K562 (cell line): ENCODE data around the gene ZNF485. TPM values are rescaled to one million over a fixed set of nuclear protein-coding genes. Genes with fewer than 3 reads are reported as not detected.
A peak's percentile ranks its signal among the peaks of the same experiment; 100 is the strongest.

Experiments
- CBFB ChIP-seq: sonication (generic); formaldehyde crosslinking; IDR thresholded peaks from 2 replicates; pipeline ENCODE4 v1.4.0; 2020; ENCODE audit warnings: mild to moderate bottlenecking, missing genetic modification reagents
- DIDO1 ChIP-seq: fragments of 450-650 bp; IDR thresholded peaks from 2 replicates; pipeline ENCODE4 v1.6.1; 2016; ENCODE audit warnings: low read depth, missing biosample characterization, missing genetic modification characterization
- HDAC2 ChIP-seq: fragments of 450-650 bp; IDR thresholded peaks from 2 replicates; pipeline ENCODE4 v1.6.1; 2016; ENCODE audit warnings: mild to moderate bottlenecking
- KLF1 ChIP-seq: fragments of 450-650 bp; IDR thresholded peaks from 2 replicates; pipeline ENCODE4 v1.6.1; 2016; ENCODE audit warnings: missing genetic modification characterization, missing compliant biosample characterization
- MCM3 ChIP-seq: fragments of 450-650 bp; IDR thresholded peaks from 2 replicates; pipeline ENCODE4 v1.6.1; 2016
- NELFE ChIP-seq: IDR thresholded peaks from 2 replicates; pipeline ENCODE4 v1.6.1; 2011; ENCODE audit warnings: mild to moderate bottlenecking; ENCODE audit not compliant: insufficient read depth, insufficient read length
- RBM14 ChIP-seq: fragments of 200-400 bp; formaldehyde crosslinking; IDR thresholded peaks from 2 replicates; pipeline ENCODE4 v1.6.1; 2018; ENCODE audit warnings: low read depth, mild to moderate bottlenecking, low read length, moderate library complexity, borderline replicate concordance; ENCODE audit not compliant: insufficient read depth
- SMAD2 ChIP-seq: fragments of 150-350 bp; IDR thresholded peaks from 2 replicates; pipeline ENCODE4 v1.6.1; 2014; ENCODE audit warnings: low read depth, mild to moderate bottlenecking, low read length
- SREBF2 ChIP-seq: sonication (generic); formaldehyde crosslinking; IDR thresholded peaks from 2 replicates; pipeline ENCODE4 v1.4.0; 2020; ENCODE audit warnings: mild to moderate bottlenecking, missing genetic modification reagents
- TCF7L2 ChIP-seq: fragments of 150-350 bp; IDR thresholded peaks from 2 replicates; pipeline ENCODE4 v1.6.1; 2016; ENCODE audit warnings: low read depth, mild to moderate bottlenecking, low read length, moderate library complexity
- TRIM24 ChIP-seq, 2 experiments: fragments of 450-650 bp; IDR thresholded peaks; 2 replicates each; pipeline ENCODE4 v1.6.1; 2016
- ZBTB17 ChIP-seq: fragments of 450-650 bp; formaldehyde crosslinking; IDR thresholded peaks from 2 replicates; pipeline ENCODE4 v1.4.0; 2020; ENCODE audit warnings: mild to moderate bottlenecking
- ZC3H8 ChIP-seq: fragments of 450-650 bp; IDR thresholded peaks from 2 replicates; pipeline ENCODE4 v1.6.1; 2017
- ZFP1 ChIP-seq: fragments of 450-650 bp; formaldehyde crosslinking; IDR thresholded peaks from 2 replicates; pipeline ENCODE4 v1.4.0; 2020; ENCODE audit warnings: mild to moderate bottlenecking, mixed read lengths
- ZKSCAN1 ChIP-seq: fragments of 150-350 bp; IDR thresholded peaks from 2 replicates; pipeline ENCODE4 v1.6.1; 2016; ENCODE audit warnings: low read depth, low read length
- ZNF143 ChIP-seq: sonication (generic); formaldehyde crosslinking; IDR thresholded peaks from 2 replicates; pipeline ENCODE4 v1.9.0; 2022; ENCODE audit warnings: mild to moderate bottlenecking, missing genetic modification reagents
- ZNF699 ChIP-seq: fragments of 250-450 bp; sonication (Bioruptor Pico); IDR thresholded peaks from 2 replicates; pipeline ENCODE4 v1.8.0; 2021; ENCODE audit warnings: mild to moderate bottlenecking, moderate library complexity; ENCODE audit not compliant: insufficient replicate concordance
- ZNF75A ChIP-seq: fragments of 450-650 bp; formaldehyde crosslinking; IDR thresholded peaks from 2 replicates; pipeline ENCODE4 v1.4.0; 2020; ENCODE audit warnings: mild to moderate bottlenecking
- ZSCAN29 ChIP-seq: fragments of 450-650 bp; IDR thresholded peaks from 2 replicates; pipeline ENCODE4 v1.6.1; 2017
- polyA plus RNA-seq, 8 experiments: library from polyadenylated mRNA; depleted of rRNA in 4 of 8; stranded (reverse) in 5 of 8; unstranded in 3 of 8; fragments of >200 nt; fragmentation: Nextera tagmentation in 2 of 8; fragmentation: Illumina TruSeq in 1 of 8; extraction: Ambion mirVana in 2 of 8; extraction: Trizol in 1 of 8; gene quantifications; 2 replicates each; pipeline versions ENCODE4 v1.2.1 to v1.2.3, GENCODE V29; 2011 to 2014; ENCODE audit warnings: inconsistent platforms in 1 of 8, missing spikeins in 1 of 8
- total RNA-seq, 7 experiments: library from RNA; depleted of rRNA in 6 of 7; stranded (reverse); fragments of >200 nt in 6 of 7; fragmentation: Illumina TruSeq in 2 of 7; extraction: Trizol in 2 of 7; gene quantifications; 2 replicates each; pipeline versions ENCODE4 v1.2.1 to v1.2.3, GENCODE V29; 2011 to 2021; ENCODE audit warnings: low replicate concordance in 1 of 7
- TF ChIP-seq, protein P1 (sequence below): sonication (generic); formaldehyde crosslinking; IDR thresholded peaks from 2 replicates; pipeline ENCODE4 v1.5.0; 2020; ENCODE audit warnings: missing genetic modification reagents
- TF ChIP-seq, protein P2 (sequence below): fragments of 450-650 bp; IDR thresholded peaks from 2 replicates; pipeline ENCODE4 v1.6.1; 2017; ENCODE audit warnings: mild to moderate bottlenecking, moderate library complexity
- TF ChIP-seq, protein P3 (sequence below): fragments of 250-450 bp; sonication (Bioruptor Pico); IDR thresholded peaks from 2 replicates; pipeline ENCODE4 v1.4.0; 2020
- TF ChIP-seq, protein P4 (sequence below): conservative IDR thresholded peaks from 2 replicates; pipeline ENCODE4 v1.6.1; 2011; ENCODE audit warnings: low read depth, mild to moderate bottlenecking, low read length; ENCODE audit not compliant: control insufficient read depth
- TF ChIP-seq, protein P5 (sequence below), 3 experiments: fragments of 200-800 bp in 1 of 3; sonication (Bioruptor generic) in 1 of 3; sonication (generic) in 1 of 3; formaldehyde crosslinking in 1 of 3; IDR thresholded peaks; 2 replicates each; pipeline versions ENCODE4 v1.6.1 to v1.8.0; 2016 to 2022; ENCODE audit warnings: mild to moderate bottlenecking in 2 of 3, missing compliant biosample characterization in 2 of 3, missing genetic modification characterization in 2 of 3, missing genetic modification reagents in 1 of 3

The ZNF485 gene
- total and polyA plus RNA-seq, 9 of the 15 experiments (the other 6 are each of a cell fraction or from before 2014, with no cell fraction given), result 8.0 to 18.7 (median 11.9) TPM

DNA sequence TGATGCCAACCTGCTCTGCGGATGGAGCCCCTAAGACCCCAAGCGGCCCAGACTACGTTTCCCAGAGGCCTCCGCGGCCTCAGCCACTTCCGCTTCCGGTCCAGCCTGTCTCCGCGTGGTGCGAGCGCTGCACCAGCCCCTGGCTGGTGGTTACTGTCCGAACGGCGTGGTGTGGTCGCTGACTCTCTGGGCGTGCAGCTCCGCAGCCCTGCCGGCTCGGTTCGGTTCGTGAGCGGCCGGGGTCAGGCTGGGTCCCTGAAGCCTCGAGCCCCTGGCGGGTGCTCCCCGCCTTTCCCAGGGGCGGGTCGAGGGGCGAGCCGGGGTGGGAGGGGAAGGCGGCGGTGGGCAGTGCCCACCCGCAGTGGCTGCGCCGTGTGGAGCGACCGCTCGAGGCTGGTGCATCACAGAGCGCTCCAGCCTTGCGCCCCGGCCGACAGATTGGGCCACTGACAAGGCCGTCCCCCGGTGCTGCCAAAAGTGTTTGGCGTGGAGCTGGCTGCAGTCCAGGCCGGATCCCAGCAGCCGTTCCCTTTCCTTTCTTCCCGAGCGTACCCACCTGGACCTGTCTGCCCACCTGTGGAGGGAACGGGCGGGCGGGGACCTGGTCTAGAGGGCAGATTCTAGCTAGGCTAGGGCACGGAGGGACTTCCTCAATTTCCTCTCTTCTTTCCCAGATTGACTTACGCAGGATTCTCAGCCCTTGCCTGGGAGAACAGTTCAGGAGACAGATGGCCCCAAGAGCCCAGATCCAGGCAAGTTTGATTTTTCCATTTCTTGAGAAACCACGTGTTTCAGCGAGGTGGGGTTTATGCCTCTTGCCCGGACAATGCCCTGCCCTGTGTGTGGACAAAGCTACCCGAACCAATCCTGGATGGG is at the start of gene ZNF485 (continued):
- TF ChIP-seq ZC3H8, result no peak
- no peak for TF ChIP-seq KLF1
- no peak for TF ChIP-seq ZNF699
- TF ChIP-seq, protein P1, sequence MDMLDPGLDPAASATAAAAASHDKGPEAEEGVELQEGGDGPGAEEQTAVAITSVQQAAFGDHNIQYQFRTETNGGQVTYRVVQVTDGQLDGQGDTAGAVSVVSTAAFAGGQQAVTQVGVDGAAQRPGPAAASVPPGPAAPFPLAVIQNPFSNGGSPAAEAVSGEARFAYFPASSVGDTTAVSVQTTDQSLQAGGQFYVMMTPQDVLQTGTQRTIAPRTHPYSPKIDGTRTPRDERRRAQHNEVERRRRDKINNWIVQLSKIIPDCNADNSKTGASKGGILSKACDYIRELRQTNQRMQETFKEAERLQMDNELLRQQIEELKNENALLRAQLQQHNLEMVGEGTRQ (CRISPR knock-in tag), result peak; percentile 45; the same call in 1 of the 2 replicates
- no peak for TF ChIP-seq RBM14
- no peak for TF ChIP-seq NELFE
- TF ChIP-seq, protein P2, sequence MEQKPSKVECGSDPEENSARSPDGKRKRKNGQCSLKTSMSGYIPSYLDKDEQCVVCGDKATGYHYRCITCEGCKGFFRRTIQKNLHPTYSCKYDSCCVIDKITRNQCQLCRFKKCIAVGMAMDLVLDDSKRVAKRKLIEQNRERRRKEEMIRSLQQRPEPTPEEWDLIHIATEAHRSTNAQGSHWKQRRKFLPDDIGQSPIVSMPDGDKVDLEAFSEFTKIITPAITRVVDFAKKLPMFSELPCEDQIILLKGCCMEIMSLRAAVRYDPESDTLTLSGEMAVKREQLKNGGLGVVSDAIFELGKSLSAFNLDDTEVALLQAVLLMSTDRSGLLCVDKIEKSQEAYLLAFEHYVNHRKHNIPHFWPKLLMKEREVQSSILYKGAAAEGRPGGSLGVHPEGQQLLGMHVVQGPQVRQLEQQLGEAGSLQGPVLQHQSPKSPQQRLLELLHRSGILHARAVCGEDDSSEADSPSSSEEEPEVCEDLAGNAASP, result no peak
- peak; percentile 63; the same call in 1 of the 2 replicates for TF ChIP-seq ZBTB17 (CRISPR knock-in tag)
- no peak for TF ChIP-seq SMAD2
- TF ChIP-seq, protein P3, sequence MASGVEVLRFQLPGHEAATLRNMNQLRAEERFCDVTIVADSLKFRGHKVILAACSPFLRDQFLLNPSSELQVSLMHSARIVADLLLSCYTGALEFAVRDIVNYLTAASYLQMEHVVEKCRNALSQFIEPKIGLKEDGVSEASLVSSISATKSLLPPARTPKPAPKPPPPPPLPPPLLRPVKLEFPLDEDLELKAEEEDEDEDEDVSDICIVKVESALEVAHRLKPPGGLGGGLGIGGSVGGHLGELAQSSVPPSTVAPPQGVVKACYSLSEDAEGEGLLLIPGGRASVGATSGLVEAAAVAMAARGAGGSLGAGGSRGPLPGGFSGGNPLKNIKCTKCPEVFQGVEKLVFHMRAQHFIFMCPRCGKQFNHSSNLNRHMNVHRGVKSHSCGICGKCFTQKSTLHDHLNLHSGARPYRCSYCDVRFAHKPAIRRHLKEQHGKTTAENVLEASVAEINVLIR (CRISPR knock-in tag), result no peak
- TF ChIP-seq ZNF75A (CRISPR knock-in tag), result no peak
- TF ChIP-seq ZSCAN29, result no peak
- TF ChIP-seq, protein P4, sequence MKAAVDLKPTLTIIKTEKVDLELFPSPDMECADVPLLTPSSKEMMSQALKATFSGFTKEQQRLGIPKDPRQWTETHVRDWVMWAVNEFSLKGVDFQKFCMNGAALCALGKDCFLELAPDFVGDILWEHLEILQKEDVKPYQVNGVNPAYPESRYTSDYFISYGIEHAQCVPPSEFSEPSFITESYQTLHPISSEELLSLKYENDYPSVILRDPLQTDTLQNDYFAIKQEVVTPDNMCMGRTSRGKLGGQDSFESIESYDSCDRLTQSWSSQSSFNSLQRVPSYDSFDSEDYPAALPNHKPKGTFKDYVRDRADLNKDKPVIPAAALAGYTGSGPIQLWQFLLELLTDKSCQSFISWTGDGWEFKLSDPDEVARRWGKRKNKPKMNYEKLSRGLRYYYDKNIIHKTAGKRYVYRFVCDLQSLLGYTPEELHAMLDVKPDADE, result peak; percentile 97
- no peak; a peak in 1 of 4 replicates for TF ChIP-seq TRIM24 (IDR thresholded peaks at IDR 0.05)
- TF ChIP-seq SREBF2 (CRISPR knock-in tag), result no peak
- TF ChIP-seq HDAC2, result 0 out of 2 replicates have a peak, but pooled peaks have one; percentile 52
- TF ChIP-seq MCM3, result no peak
- TF ChIP-seq ZFP1, result no peak
- peak; percentile 94 for TF ChIP-seq ZNF143
- no peak for TF ChIP-seq ZKSCAN1
- TF ChIP-seq, protein P5, sequence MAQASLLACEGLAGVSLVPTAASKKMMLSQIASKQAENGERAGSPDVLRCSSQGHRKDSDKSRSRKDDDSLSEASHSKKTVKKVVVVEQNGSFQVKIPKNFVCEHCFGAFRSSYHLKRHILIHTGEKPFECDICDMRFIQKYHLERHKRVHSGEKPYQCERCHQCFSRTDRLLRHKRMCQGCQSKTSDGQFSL (CRISPR knock-in tag; IDR thresholded peaks at IDR 0.05), result no peak
- TF ChIP-seq, protein P5 (tag; IDR thresholded peaks at IDR 0.05), result no peak
- TF ChIP-seq DIDO1 (tag), result peak; percentile 68; the same call in 1 of the 2 replicates
- no peak for TF ChIP-seq TCF7L2
- TF ChIP-seq CBFB (CRISPR knock-in tag), result no peak
